Progenitor cell of endocrine pancreas (in vitro differentiated cells): Measurements from ENCODE around the gene WIPF3. TPM values are rescaled to one million over a fixed set of nuclear protein-coding genes. Genes with fewer than 3 reads are reported as not detected.

Experiments
- DNase-seq: peaks from one replicate; pipeline ENCODE4 v3.0.0; 2021; ENCODE audit warnings: low spot score; ENCODE audit not compliant: unreplicated experiment
- H3K27ac Mint-ChIP-seq: 2 replicates; pipeline ENCODE4 v1.8.0; 2021; ENCODE audit warnings: mild to moderate bottlenecking, moderate library complexity, mixed read lengths
- H3K27me3 Mint-ChIP-seq: 2 replicates; pipeline ENCODE4 v1.8.0; 2021; ENCODE audit warnings: mixed read lengths
- H3K36me3 Mint-ChIP-seq: 2 replicates; pipeline ENCODE4 v1.8.0; 2022; ENCODE audit warnings: mixed read lengths; ENCODE audit not compliant: insufficient read depth
- H3K4me1 Mint-ChIP-seq: 2 replicates; pipeline ENCODE4 v1.8.0; 2021; ENCODE audit warnings: low read depth, mixed read lengths
- H3K4me3 Mint-ChIP-seq: 2 replicates; pipeline ENCODE4 v1.8.0; 2021; ENCODE audit warnings: low read depth, mild to moderate bottlenecking, moderate library complexity, mixed read lengths
- H3K9me3 Mint-ChIP-seq: 2 replicates; pipeline ENCODE4 v1.8.0; 2021; ENCODE audit warnings: low read depth, mixed read lengths
- total RNA-seq: library from RNA; stranded (reverse); gene quantifications from 2 replicates; pipeline ENCODE4 v1.2.1, GENCODE V29; 2021
- TF ChIP-seq, protein P1 (sequence below): fragments of 200-600 bp; sonication (generic); IDR thresholded peaks from one replicate; pipeline ENCODE4 v1.5.0; 2021; ENCODE audit warnings: antibody characterized with exemption, mild to moderate bottlenecking; ENCODE audit not compliant: unreplicated experiment

WIPF3 gene
- total RNA-seq, 1 donor from 2014 or later: 8.9 TPM

DNA sequence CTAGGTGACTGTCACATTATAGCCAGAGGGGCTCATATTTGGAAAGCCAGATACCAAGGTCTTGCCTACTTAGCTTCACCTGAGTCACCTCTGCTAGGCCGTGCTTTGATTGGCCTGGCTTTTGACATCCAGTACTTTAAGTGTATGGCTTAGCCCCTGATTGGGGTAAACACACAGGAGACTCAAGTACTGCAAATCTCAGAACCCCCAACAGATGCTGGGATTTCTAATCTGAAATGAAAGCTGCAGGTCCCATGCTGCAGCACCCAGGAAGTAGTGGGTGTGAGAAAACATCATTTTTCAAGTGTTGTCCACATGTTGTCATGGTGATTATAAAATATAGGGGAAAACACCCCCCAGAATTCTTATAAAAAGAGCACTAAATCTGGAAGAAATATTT lies 76.2 kb downstream of the WIPF3 start:
- TF ChIP-seq, protein P1, sequence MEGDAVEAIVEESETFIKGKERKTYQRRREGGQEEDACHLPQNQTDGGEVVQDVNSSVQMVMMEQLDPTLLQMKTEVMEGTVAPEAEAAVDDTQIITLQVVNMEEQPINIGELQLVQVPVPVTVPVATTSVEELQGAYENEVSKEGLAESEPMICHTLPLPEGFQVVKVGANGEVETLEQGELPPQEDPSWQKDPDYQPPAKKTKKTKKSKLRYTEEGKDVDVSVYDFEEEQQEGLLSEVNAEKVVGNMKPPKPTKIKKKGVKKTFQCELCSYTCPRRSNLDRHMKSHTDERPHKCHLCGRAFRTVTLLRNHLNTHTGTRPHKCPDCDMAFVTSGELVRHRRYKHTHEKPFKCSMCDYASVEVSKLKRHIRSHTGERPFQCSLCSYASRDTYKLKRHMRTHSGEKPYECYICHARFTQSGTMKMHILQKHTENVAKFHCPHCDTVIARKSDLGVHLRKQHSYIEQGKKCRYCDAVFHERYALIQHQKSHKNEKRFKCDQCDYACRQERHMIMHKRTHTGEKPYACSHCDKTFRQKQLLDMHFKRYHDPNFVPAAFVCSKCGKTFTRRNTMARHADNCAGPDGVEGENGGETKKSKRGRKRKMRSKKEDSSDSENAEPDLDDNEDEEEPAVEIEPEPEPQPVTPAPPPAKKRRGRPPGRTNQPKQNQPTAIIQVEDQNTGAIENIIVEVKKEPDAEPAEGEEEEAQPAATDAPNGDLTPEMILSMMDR: no peak
- Mint-ChIP-seq H3K27ac (no peak overlapping the region), H3K27me3 (peaks cover 10% of the 10 kb centered on the region), H3K4me1 (no peaks in the 10 kb centered on the region), H3K4me3 (no peak overlapping the region), H3K9me3 (no peaks in the 10 kb centered on the region), H3K36me3 (no peaks in the 10 kb centered on the region)
- DNase-seq: no peak

DNA sequence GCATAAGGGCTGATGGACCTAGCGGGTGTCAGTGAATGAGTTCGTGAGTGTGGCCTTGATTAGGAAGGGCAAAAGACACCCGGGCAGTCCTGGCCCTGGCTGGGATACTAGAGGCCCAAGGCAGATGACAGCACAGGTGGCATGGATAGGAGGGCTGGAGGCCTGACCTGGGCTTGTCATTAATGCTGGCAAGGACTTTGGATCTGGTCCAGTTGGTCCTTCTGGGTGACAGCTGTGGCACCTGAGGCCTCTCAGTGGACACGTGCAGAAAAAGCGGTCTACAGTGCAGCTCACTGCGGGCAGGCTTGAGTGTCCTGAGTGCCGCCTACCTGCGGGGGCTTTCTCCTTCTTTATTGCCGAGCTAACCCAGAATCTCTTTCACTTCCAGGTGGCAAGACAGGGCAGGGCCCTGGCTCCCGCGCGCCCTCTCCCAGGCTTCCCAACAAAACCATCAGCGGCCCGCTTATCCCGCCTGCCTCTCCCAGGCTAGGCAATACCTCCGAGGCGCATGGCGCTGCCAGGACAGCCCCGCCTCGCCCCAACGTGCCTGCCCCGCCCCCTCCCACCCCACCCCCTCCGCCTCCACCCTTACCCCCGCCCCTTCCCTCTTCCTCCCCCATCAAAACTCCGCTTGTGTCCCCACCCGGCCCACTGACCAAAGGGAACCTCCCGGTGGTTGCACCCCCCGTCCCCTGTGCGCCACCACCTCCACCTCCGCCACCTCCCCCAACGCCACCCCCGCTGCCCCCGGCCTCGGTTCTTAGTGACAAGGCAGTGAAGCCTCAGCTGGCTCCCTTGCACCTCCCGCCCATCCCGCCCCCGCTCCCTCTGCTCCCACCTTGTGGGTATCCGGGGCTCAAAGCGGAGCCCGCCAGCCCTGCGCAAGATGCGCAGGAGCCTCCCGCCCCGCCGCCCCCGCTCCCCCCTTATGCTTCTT lies 77.4 kb downstream of the WIPF3 start:
- no peak overlapping the region for H3K27ac Mint-ChIP-seq
- no peaks in the 10 kb centered on the region for H3K9me3 Mint-ChIP-seq
- TF ChIP-seq, protein P1: no peak
- peak; percentile 18 for DNase-seq
- no peaks in the 10 kb centered on the region for H3K4me1 Mint-ChIP-seq
- H3K36me3 Mint-ChIP-seq: no peaks in the 10 kb centered on the region
- peaks cover 10% of the 10 kb centered on the region for H3K27me3 Mint-ChIP-seq
- H3K4me3 Mint-ChIP-seq: peak overlapping the region; percentile 67

DNA sequence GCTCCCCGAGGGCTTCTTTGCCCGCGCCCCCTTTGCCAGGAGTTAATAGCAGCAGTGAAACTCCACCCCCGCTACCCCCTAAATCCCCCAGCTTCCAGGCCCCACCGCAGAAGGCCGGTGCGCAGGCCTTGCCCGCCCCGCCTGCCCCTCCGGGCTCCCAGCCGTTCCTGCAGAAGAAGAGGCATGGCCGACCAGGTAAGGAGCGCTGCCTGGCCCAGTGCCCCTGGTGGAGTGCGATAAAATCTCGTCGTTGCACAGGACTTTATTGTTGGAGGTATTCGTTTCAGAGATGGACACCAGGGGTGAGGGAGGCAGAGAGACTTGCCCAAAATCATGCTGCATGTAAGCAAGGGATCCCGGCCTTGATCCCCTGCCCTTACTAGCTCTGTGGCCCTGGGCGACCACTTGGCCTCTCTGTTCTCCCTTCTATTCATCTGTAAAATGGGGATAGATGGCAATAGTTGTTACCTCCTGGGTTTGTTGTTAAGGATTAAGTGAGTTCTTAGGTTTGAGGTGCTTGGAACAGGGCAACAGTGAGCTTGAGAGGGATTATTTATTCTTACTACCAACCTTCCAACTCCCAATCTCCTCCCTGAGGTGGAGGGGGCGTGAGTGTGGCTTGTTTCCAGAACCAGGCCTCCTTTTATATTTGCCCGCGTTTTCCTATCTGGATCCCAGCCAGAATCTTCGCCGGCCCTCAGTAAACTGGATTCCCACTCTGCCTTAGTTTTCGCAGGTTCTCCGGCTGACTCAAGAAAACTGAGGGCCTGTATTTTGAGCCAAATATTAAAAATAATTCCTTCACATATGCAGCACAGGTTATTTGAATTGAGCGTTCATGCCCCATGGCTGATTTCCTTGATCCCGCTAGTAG lies 78.3 kb downstream of the WIPF3 start:
- peak overlapping the region; percentile 67 for H3K4me3 Mint-ChIP-seq
- TF ChIP-seq, protein P1: peak; percentile 46
- peak overlapping the region; percentile 25 for H3K27ac Mint-ChIP-seq
- no peaks in the 10 kb centered on the region for H3K9me3 Mint-ChIP-seq
- DNase-seq: peak; percentile 47
- no peaks in the 10 kb centered on the region for H3K4me1 Mint-ChIP-seq
- peaks cover 1% of the 10 kb centered on the region for H3K36me3 Mint-ChIP-seq
- peaks cover 10% of the 10 kb centered on the region for H3K27me3 Mint-ChIP-seq

DNA sequence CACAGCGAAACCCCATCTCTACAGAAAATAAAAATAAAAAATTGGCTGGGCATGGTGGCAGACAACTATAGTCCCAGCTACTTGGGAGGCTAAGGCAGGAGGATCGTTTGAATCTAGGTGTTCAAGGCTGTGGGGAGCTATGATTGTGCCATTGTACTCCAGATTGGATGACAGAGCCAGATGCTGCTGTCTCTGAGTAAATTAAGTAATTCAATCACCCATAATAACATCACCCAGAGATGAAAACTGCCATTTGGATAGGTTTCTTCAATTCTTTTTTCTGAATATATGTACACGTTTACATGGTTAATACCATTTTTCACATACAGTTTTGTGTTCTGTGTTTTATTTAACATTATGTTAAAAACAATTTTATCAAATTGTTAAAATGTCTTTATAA lies 79.3 kb downstream of the WIPF3 start:
- no peaks in the 10 kb centered on the region for H3K9me3 Mint-ChIP-seq
- H3K4me1 Mint-ChIP-seq: no peaks in the 10 kb centered on the region
- peaks cover 1% of the 10 kb centered on the region for H3K36me3 Mint-ChIP-seq
- peaks cover 10% of the 10 kb centered on the region for H3K27me3 Mint-ChIP-seq
- peak overlapping the region; percentile 67 for H3K4me3 Mint-ChIP-seq
- DNase-seq: no peak
- no peak overlapping the region for H3K27ac Mint-ChIP-seq
- TF ChIP-seq, protein P1: no peak

DNA sequence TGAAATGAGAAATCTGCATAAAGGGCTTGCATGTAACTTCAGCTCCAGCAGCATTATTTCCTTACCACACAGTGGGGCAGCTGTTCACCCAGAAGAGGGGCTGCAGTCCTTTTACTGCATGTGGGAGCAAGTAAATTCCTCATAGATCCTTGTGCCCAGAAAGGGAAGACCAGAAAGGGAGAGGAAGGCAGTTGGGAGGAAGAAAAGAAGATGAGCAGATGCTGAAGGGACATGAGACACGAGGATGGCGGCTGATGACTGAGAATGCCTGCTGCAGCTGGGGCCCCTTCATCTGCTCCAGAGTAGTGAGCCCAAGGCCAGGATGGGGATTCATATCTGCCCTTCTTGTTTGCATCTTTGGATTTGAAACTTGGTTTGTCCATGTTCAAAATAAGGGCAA lies 80.5 kb downstream of the WIPF3 start:
- Mint-ChIP-seq H3K4me1 (no peaks in the 10 kb centered on the region), H3K27ac (no peak overlapping the region), H3K27me3 (peaks cover 8% of the 10 kb centered on the region), H3K36me3 (peaks cover 1% of the 10 kb centered on the region), H3K4me3 (no peak overlapping the region), H3K9me3 (no peaks in the 10 kb centered on the region)
- no peak for DNase-seq
- TF ChIP-seq, protein P1: no peak
